K562 (cell line): Measurements from ENCODE around the gene HOGA1. TPM values are rescaled to one million over a fixed set of nuclear protein-coding genes. Genes with fewer than 3 reads are reported as not detected.

Experiments
- ATAC-seq: fragments of 200-7000 bp; cut with Tn5 transposase; 3 replicates; pipeline ENCODE4 v1.9.1; 2020; ENCODE audit warnings: moderate library complexity
- BruUV-seq: library from RNA; stranded (reverse); fragments of 400-500 nt; replicated peaks from 2 replicates; lab custom pipeline; 2021; lab: Mats Ljungman, UMichigan
- CTCF ChIA-PET: fragments of 300-600 bp; formaldehyde crosslinking; extraction: SDS; loops from one replicate; lab custom pipeline; 2021; ENCODE audit warnings: low intra/inter-chr PET ratio; lab: Yijun Ruan, JAX
- POLR2A ChIA-PET: fragments of 300-600, 350-650 bp; sonication (Branson Sonifier 250); formaldehyde crosslinking; extraction: SDS; loops from one replicate; lab custom pipeline; 2021; ENCODE audit warnings: antibody characterized with exemption, inconsistent platforms; lab: Yijun Ruan, JAX
- DNase-seq, 4 experiments: peaks; one replicate each; pipeline versions ENCODE4 v3.0.0 to v3.0.0-alpha.2; 2011 to 2018; ENCODE audit warnings: low spot score in 3 of 4, mixed read lengths in 3 of 4; ENCODE audit errors: extremely low read depth in 1 of 4
- FAIRE-seq: peaks from 2 replicates; lab custom pipeline; 2011; peaks lifted over from hg19 to GRCh38; lab: Jason Lieb, UNC
- H2AFZ ChIP-seq: 2 replicates; pipeline ENCODE4 v1.6.0; 2011; ENCODE audit warnings: low read depth, low read length, control low read depth, inconsistent platforms
- H3K27ac ChIP-seq: fragments of 200-600 bp; 3 replicates; pipeline ENCODE4 v1.8.0; 2011; ENCODE audit warnings: low read depth, mild to moderate bottlenecking, control low read depth, inconsistent platforms, low read length, moderate library complexity, mixed read lengths; ENCODE audit errors: extremely low read depth
- H3K27me3 ChIP-seq, 2 experiments: fragments of 300-600 bp in 1 of 2; 2 replicates in 1 of 2; 3 replicates in 1 of 2; pipeline versions ENCODE4 v1.6.0 to v1.8.0; 2011; ENCODE audit warnings: inconsistent platforms in 2 of 2, low read length in 2 of 2, mild to moderate bottlenecking in 1 of 2, mixed read lengths in 1 of 2, moderate library complexity in 1 of 2; ENCODE audit not compliant: control insufficient read depth in 2 of 2, insufficient read depth in 2 of 2
- H3K36me3 ChIP-seq: fragments of 300-600 bp; 3 replicates; pipeline ENCODE4 v1.8.0; 2011; ENCODE audit warnings: mild to moderate bottlenecking, low read length, inconsistent platforms; ENCODE audit not compliant: control insufficient read depth, insufficient read depth
- H3K4me1 ChIP-seq, 2 experiments: fragments of 200-600 bp in 1 of 2; replicated peaks in 1 of 2; 2 replicates in 1 of 2; 3 replicates in 1 of 2; pipeline versions ENCODE4 v1.5.1 to v1.8.0; 2011; ENCODE audit warnings: inconsistent platforms in 2 of 2, low read length in 2 of 2, mild to moderate bottlenecking in 1 of 2, mixed read lengths in 1 of 2, moderate library complexity in 1 of 2; ENCODE audit not compliant: control insufficient read depth in 2 of 2, insufficient read depth in 2 of 2
- H3K4me2 ChIP-seq: 2 replicates; pipeline ENCODE4 v1.6.1; 2011; ENCODE audit warnings: low read length, control low read depth, inconsistent platforms, mixed read lengths; ENCODE audit not compliant: insufficient read depth
- H3K4me3 ChIP-seq: fragments of 200-600 bp; sonication (generic), shearing (Covaris generic); 2 replicates; pipeline ENCODE4 v1.5.1; 2016; ENCODE audit warnings: control low read depth, inconsistent platforms
- H3K79me2 ChIP-seq: fragments of 200-600 bp; 3 replicates; pipeline ENCODE4 v1.8.0; 2011; ENCODE audit warnings: low read length, inconsistent platforms; ENCODE audit not compliant: control insufficient read depth, insufficient read depth
- H3K9ac ChIP-seq, 2 experiments: 2 replicates each; pipeline versions ENCODE4 v1.6.0 to v1.6.1; 2011; ENCODE audit warnings: low read depth in 2 of 2, low read length in 2 of 2, control low read depth in 1 of 2, inconsistent platforms in 1 of 2, mild to moderate bottlenecking in 1 of 2, mixed read lengths in 1 of 2; ENCODE audit not compliant: insufficient read depth in 1 of 2
- H3K9me1 ChIP-seq: one replicate; pipeline ENCODE4 v1.6.0; 2011; ENCODE audit warnings: inconsistent platforms, mild to moderate bottlenecking, low read length, moderate library complexity; ENCODE audit not compliant: control insufficient read depth, insufficient read depth
- H3K9me3 ChIP-seq: replicated peaks from 2 replicates; pipeline ENCODE4 v1.5.1; 2011; ENCODE audit warnings: low read depth, low read length, inconsistent platforms; ENCODE audit not compliant: control insufficient read depth, insufficient read depth
- H4K20me1 ChIP-seq: replicated peaks from 2 replicates; pipeline ENCODE4 v1.6.1; 2011; ENCODE audit warnings: low read length, inconsistent platforms, mixed read lengths; ENCODE audit not compliant: control insufficient read depth, insufficient read depth
- BMI1 ChIP-seq: fragments of 150-350 bp; IDR thresholded peaks from 2 replicates; pipeline ENCODE4 v1.6.1; 2014; ENCODE audit warnings: low read length
- CEBPG ChIP-seq, 3 experiments: fragments of 200-800 bp in 1 of 3; sonication (Bioruptor generic) in 1 of 3; sonication (generic) in 1 of 3; formaldehyde crosslinking in 1 of 3; IDR thresholded peaks in 2 of 3; conservative IDR thresholded peaks in 1 of 3; 2 replicates each; pipeline versions ENCODE4 v1.6.1 to v1.8.0; 2016 to 2022; ENCODE audit warnings: missing compliant biosample characterization in 2 of 3, missing genetic modification characterization in 2 of 3, mild to moderate bottlenecking in 1 of 3, missing genetic modification reagents in 1 of 3
- HDGF ChIP-seq: fragments of 450-650 bp; IDR thresholded peaks from 2 replicates; pipeline ENCODE4 v1.6.1; 2016
- MCM3 ChIP-seq: fragments of 450-650 bp; IDR thresholded peaks from 2 replicates; pipeline ENCODE4 v1.6.1; 2016
- SOX6 ChIP-seq: fragments of 450-650 bp; IDR thresholded peaks from 2 replicates; pipeline ENCODE4 v1.6.1; 2014; ENCODE audit warnings: mild to moderate bottlenecking
- SP1 ChIP-seq: sonication (generic); formaldehyde crosslinking; IDR thresholded peaks from 2 replicates; pipeline ENCODE4 v1.8.1; 2022; ENCODE audit warnings: mild to moderate bottlenecking, missing genetic modification reagents
- SPI1 ChIP-seq: IDR thresholded peaks from 2 replicates; pipeline ENCODE4 v1.6.1; 2011; ENCODE audit warnings: low read depth, low read length, control low read depth, borderline replicate concordance
- SRSF9 ChIP-seq: fragments of 200-400 bp; formaldehyde crosslinking; IDR thresholded peaks from 2 replicates; pipeline ENCODE4 v1.6.1; 2017; ENCODE audit warnings: low read depth, low read length, borderline replicate concordance
- TEAD1 ChIP-seq, 2 experiments: fragments of 450-650 bp in 1 of 2; sonication (generic) in 1 of 2; formaldehyde crosslinking; IDR thresholded peaks; 2 replicates each; pipeline versions ENCODE4 v1.4.0 to v1.8.0; 2020 to 2022; ENCODE audit warnings: mild to moderate bottlenecking in 2 of 2, missing genetic modification reagents in 1 of 2
- WGBS: fragments of 100-300 bp; shearing (Covaris generic); methylation state at CpG from one replicate; pipeline ENCODE4 v1.1.6; 2016; ENCODE audit warnings: low coverage, mixed read lengths; ENCODE audit not compliant: insufficient coverage; ENCODE audit errors: missing lambda C conversion rate; 5-methylcytosine and 5-hydroxymethylcytosine counted together
- in situ Hi-C: fragments of 300-500 bp; cut with MboI; formaldehyde crosslinking; loops from 4 replicates; pipeline ENCODE4 v1.15.0; 2018; ENCODE audit warnings: inconsistent platforms, mixed read lengths
- intact Hi-C: fragments of 100-400 bp; cut with micrococcal nuclease; formaldehyde crosslinking; loops from 2 replicates; pipeline ENCODE4 v1.14.2; 2022
- polyA plus RNA-seq, 8 experiments: library from polyadenylated mRNA; depleted of rRNA in 4 of 8; stranded (reverse) in 5 of 8; unstranded in 3 of 8; fragments of >200 nt; fragmentation: Nextera tagmentation in 2 of 8; fragmentation: Illumina TruSeq in 1 of 8; extraction: Ambion mirVana in 2 of 8; extraction: Trizol in 1 of 8; gene quantifications; 2 replicates each; pipeline versions ENCODE4 v1.2.1 to v1.2.3, GENCODE V29; 2011 to 2014; ENCODE audit warnings: inconsistent platforms in 1 of 8, missing spikeins in 1 of 8
- total RNA-seq, 7 experiments: library from RNA; depleted of rRNA in 6 of 7; stranded (reverse); fragments of >200 nt in 6 of 7; fragmentation: Illumina TruSeq in 2 of 7; extraction: Trizol in 2 of 7; gene quantifications; 2 replicates each; pipeline versions ENCODE4 v1.2.1 to v1.2.3, GENCODE V29; 2011 to 2021; ENCODE audit warnings: low replicate concordance in 1 of 7

Gene HOGA1
- total and polyA plus RNA-seq, 9 of the 15 experiments (the other 6 are each of a cell fraction or from before 2014, with no cell fraction given): not detected

DNA sequence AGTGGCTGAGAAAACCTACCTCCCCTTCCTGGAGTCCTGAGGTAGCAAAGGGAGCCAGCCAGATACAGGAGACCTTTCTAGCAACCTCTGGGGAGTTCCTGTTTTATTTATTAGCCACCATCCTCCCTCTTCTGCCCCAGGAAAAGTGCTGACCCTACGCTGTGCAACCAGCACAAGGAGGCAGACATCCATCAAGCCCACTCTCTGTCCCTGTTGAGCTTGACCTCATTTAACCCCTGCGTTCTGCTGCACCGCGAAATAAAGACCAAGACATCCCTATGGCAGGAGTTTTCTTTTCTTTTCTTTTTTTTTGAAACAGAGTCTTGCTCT is 37.0 kb upstream of the HOGA1 start:
- Histone ChIP-seq H4K20me1 (no peaks in the 10 kb centered on the region), H3K79me2 (no peaks in the 10 kb centered on the region), H3K9me1 (no peaks in the 10 kb centered on the region), H3K9me3 (no peaks in the 10 kb centered on the region), H2AFZ (no peak overlapping the region), H3K4me1 (peaks cover 12 to 13% of the 10 kb centered on the region in 2 experiments; a peak in 3 of 5 replicates), H3K27ac (no peak overlapping the region), H3K4me3 (no peak overlapping the region), H3K36me3 (no peaks in the 10 kb centered on the region), H3K9ac (peak overlapping the region in 1 of 2 experiments; percentile 52; a peak in 1 of 4 replicates), H3K4me2 (no peak overlapping the region), H3K27me3 (no peaks in the 10 kb centered on the region)
- ChIA-PET CTCF (no interaction called here), POLR2A (interaction anchor here (0.6 to 1.0 kb wide), 2 partner anchors 13 to 176 kb away, joined by 3 to 4 read pairs; no protein-coding TSS in a partner anchor)
- no peak for TF ChIP-seq SRSF9
- TF ChIP-seq BMI1: no peak
- TF ChIP-seq SOX6: no peak
- TF ChIP-seq MCM3: no peak
- no peak for TF ChIP-seq HDGF
- TF ChIP-seq SP1 (CRISPR knock-in tag): no peak
- TF ChIP-seq TEAD1 (CRISPR knock-in tag; IDR thresholded peaks at IDR 0.05): no peak
- 0 out of 2 replicates have a peak, but pooled peaks have one; percentile 8 for TF ChIP-seq SPI1
- TF ChIP-seq CEBPG (CRISPR knock-in tag; IDR thresholded peaks at IDR 0.05): no peak
- TF ChIP-seq CEBPG (tag; conservative IDR thresholded peaks at IDR 0.05 in 1 of 2, IDR thresholded peaks at IDR 0.05 in 1 of 2): no peak
- ATAC-seq (no peak), FAIRE-seq (no peak), DNase-seq (no peak)
- WGBS: 44% methylated on average over 4 of the region's 4 CpGs
- no TSS peak for BruUV-seq
- intact Hi-C loops: no loop called here
- in situ Hi-C loops: no loop called here
